ENCODE data around the gene MCL1.
"Not testable (repeated sequence)": the region's sequence is repeated elsewhere in the genome, so short reads cannot be mapped to it uniquely, and the experiment has no call there.

MCL1 gene

DNA sequence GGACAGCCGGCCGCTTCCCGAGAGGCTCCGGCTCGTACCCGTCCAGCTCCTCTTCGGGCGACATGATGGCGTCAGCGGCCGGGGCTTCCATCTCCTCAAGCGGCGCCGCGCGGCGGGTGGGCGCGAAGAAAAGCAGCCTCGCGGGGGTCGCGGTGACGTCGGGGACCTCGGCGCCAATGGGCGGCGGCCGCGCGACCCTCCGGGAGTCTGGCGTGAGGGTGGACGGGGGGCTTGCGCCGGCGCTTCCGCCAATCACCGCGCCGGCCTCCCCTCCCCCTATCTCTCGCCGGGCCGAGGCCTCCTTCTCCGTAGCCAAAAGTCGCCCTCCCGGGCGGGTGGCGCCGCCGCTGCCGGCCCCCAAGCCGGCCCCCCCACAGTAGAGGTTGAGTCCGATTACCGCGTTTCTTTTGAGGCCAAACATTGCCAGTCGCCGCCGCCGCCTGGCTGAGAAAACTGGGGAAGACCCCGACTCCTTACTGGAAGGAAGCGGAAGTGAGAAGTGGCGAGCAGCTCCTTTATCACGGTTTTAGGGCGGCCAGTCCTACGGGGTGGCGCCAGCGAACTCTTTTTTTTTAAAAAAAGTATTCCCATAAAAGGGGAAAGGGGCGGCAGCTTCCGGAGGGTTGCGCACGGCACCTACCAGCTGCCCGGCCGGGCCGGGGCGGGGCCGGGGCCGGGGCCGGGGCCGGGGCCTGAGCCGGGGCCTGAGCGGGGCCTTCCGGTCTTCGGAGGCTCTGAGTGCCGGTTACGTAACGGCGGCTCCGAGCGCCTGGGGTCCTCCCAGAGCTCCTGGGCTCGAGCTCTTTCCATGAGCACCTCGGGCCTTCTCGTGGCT is at the start of gene MCL1:
MCL1 (minus strand) TSS at position 501 of the 835 bp plus-strand sequence; CDS start at position 421, 80 bp downstream.
- DNase-seq (ENCODE audit: low spot score) = peak; percentile 97
- in situ Hi-C loops (cut with MboI; ENCODE audit: low pct_unique_long_range_greater_than_20kb, low sequenced_read_pairs, unreplicated experiment) = no loop called here
- TF ChIP-seq, protein P1, sequence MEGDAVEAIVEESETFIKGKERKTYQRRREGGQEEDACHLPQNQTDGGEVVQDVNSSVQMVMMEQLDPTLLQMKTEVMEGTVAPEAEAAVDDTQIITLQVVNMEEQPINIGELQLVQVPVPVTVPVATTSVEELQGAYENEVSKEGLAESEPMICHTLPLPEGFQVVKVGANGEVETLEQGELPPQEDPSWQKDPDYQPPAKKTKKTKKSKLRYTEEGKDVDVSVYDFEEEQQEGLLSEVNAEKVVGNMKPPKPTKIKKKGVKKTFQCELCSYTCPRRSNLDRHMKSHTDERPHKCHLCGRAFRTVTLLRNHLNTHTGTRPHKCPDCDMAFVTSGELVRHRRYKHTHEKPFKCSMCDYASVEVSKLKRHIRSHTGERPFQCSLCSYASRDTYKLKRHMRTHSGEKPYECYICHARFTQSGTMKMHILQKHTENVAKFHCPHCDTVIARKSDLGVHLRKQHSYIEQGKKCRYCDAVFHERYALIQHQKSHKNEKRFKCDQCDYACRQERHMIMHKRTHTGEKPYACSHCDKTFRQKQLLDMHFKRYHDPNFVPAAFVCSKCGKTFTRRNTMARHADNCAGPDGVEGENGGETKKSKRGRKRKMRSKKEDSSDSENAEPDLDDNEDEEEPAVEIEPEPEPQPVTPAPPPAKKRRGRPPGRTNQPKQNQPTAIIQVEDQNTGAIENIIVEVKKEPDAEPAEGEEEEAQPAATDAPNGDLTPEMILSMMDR (IDR thresholded peaks at IDR 0.05; ENCODE audit: extremely low read depth, insufficient read depth, missing control alignments) = no peak

DNA sequence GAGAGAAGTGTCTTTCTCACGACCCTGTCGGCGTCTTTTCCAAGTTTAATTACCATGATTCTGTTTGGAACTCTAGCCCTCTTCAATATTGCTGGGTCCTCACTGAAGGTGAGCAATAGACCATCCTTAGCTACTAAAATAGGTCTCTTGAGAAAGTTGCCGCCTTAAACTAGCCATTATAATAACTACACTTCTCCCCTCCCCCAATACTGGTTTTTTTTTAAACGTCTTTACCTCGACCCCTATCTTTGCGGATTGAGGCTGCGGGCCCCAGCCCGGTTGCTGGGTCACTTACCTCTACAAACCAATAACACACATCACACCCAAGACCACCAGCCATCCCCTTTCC is 49.3 kb upstream of the MCL1 start:
- TF ChIP-seq, protein P1 (IDR thresholded peaks at IDR 0.05; ENCODE audit: extremely low read depth, insufficient read depth, missing control alignments) = no peak
- in situ Hi-C loops (cut with MboI; ENCODE audit: low pct_unique_long_range_greater_than_20kb, low sequenced_read_pairs, unreplicated experiment) = no loop called here
- no peak for DNase-seq (ENCODE audit: low spot score)

DNA sequence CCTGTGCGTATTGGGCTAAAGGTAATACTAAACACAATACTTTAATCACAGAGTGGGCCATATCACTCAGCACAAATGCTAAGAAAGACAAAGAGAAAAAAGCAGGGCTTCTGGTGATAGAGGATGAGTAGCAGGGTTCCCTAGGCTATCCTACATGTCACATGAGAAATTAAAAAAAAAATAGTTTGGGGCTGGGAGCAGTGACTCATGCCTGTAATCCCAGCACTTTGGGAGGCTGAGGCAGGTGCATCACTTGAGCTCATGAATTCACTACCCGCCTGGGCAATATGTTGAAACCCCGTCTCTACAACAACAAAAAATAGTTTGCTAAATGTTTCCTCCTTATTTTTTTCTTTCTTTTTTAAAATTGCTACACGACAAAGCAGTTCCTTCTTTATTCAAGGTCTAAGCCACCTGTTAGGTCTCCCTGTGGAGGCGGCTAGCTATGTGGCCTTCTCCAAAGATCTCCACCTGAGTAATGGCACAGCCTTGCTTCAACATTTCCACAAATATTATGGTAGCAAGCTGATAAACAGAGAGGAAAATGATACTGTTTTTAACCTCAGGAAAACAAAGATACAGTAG is 48.5 kb upstream of the MCL1 start:
- in situ Hi-C loops (cut with MboI; ENCODE audit: low pct_unique_long_range_greater_than_20kb, low sequenced_read_pairs, unreplicated experiment) = no loop called here
- no peak for DNase-seq (ENCODE audit: low spot score)
- TF ChIP-seq, protein P1 (IDR thresholded peaks at IDR 0.05; ENCODE audit: extremely low read depth, insufficient read depth, missing control alignments) = no peak

DNA sequence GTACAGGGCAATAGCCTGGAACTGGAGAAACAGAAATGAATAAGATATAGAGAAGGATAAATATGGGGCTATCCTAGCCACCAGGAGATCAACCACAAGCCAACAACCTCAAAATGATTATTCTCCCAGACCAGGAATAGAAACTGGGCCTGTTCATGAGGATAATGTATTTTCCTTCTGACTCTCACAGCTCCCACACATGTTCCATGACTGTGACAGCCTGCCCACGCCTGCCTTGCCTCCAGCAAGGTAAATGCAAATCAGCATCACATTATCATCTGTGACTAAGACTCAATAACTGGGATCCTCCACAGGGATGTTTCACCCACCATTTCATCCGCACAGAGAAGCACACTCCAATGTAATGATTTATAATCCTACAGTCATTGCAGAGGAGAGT is 46.7 kb upstream of the MCL1 start:
- TF ChIP-seq, protein P1 (IDR thresholded peaks at IDR 0.05; ENCODE audit: extremely low read depth, insufficient read depth, missing control alignments) = no peak
- in situ Hi-C loops (cut with MboI; ENCODE audit: low pct_unique_long_range_greater_than_20kb, low sequenced_read_pairs, unreplicated experiment) = no loop called here
- no peak for DNase-seq (ENCODE audit: low spot score)

DNA sequence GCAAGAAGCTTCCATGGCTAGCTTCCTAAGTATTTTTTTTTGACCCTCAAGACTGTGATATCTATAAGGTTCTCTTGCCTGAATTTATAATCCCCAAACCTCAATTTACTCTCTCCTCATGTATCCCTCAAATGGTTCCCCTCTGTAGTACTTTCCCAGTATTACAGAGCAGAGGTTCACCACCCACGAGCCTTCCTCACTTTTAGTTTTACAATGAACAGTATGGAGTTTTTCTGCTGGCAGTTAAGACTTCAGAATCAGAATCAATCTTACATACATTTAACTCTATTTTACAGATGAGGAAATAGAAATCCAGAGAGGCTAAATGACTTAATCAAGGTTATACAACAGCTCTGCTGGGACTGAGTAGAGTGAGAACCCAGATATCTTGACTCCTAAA is 45.1 kb upstream of the MCL1 start:
- DNase-seq (ENCODE audit: low spot score); in situ Hi-C loops (cut with MboI; ENCODE audit: low pct_unique_long_range_greater_than_20kb, low sequenced_read_pairs, unreplicated experiment): not testable (repeated sequence)

DNA sequence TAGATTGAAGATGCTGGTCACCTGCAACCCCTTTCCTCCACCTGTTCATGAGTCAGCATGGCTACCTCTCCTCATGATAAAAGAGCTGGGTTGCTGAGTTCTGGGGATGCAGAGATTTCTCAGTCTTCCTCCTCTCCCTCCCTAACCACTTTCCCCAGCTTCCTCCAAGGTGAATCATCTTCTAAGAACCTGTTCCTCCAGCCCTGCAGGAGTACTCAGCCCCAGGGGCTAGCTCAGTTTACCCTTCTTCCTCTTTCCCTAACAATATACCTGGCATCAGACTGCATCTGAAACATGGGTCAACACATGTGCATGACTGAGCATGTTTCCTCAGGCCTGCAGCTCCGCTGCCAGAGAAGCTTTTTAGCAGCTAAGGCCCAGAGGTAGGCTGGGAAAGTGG is 44.7 kb upstream of the MCL1 start:
- DNase-seq (ENCODE audit: low spot score); in situ Hi-C loops (cut with MboI; ENCODE audit: low pct_unique_long_range_greater_than_20kb, low sequenced_read_pairs, unreplicated experiment): not testable (repeated sequence)

DNA sequence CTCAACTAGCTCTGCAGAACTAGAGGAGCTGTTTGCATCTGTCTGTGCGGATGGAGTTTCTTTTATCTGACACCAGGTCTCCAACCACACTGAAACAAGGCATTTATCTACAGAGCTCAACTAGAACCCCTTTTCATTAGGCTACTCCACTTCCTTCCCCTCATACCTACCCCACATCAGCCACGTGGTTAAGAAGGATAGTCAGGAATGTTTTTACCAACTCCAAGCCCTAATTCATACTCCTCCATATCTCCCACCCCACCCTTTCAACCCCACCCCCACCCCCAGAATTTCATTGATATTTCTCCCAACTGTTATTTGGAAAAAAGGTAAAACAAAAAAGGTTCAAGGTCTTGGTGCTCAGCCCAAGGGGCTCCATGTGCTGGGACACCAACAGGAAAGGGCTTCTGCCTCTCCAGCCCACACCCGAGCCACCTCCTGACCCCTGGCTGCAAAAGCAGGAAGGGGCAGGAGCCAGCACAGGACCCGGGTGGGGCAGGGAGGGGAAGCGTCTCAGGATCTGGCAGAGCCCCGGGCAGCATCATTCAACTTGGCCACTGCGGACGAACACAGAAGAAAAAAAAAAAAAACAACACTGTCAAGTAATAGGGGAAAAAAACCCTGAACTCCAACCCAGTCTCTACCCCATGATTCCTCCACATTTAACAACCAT is 43.0 kb upstream of the MCL1 start:
- DNase-seq (ENCODE audit: low spot score) = peak; percentile 22
- TF ChIP-seq, protein P1 (IDR thresholded peaks at IDR 0.05; ENCODE audit: extremely low read depth, insufficient read depth, missing control alignments) = no peak
- in situ Hi-C loops (cut with MboI; ENCODE audit: low pct_unique_long_range_greater_than_20kb, low sequenced_read_pairs, unreplicated experiment) = no loop called here

All from GM13977 (cell line).